WTC11 (cell line): ENCODE results near the gene SMARCAD1. TPM values are rescaled to one million over a fixed set of nuclear protein-coding genes. Genes with fewer than 3 reads are reported as not detected.

ENCODE experiments used
- ATAC-seq: fragments of 200-7000 bp; cut with Tn5 transposase; 2 replicates; pipeline ENCODE4 v1.10.0; 2021; ENCODE audit warnings: mild to moderate bottlenecking, moderate library complexity
- CTCF ChIA-PET: fragments of 300-600 bp; sonication (Branson Sonifier 250); formaldehyde crosslinking; loops from one replicate; lab custom pipeline; 2021; ENCODE audit warnings: antibody characterized with exemption; lab: Charles Lee
- POLR2A ChIA-PET: fragments of 350-600 bp; sonication (Branson Sonifier 250); formaldehyde crosslinking; loops from one replicate; lab custom pipeline; 2021; ENCODE audit warnings: antibody characterized with exemption; lab: Charles Lee
- DNase-seq: peaks from one replicate; pipeline ENCODE4 v3.0.0; 2021; ENCODE audit warnings: low spot score
- H3K27ac Mint-ChIP-seq: 2 replicates; pipeline ENCODE4 v1.8.0; 2021; ENCODE audit warnings: mixed read lengths
- H3K27me3 Mint-ChIP-seq: 2 replicates; pipeline ENCODE4 v1.8.0; 2021; ENCODE audit warnings: low read depth, mild to moderate bottlenecking, moderate library complexity, mixed read lengths
- H3K36me3 Mint-ChIP-seq: 2 replicates; pipeline ENCODE4 v1.8.0; 2021; ENCODE audit warnings: mixed read lengths
- H3K4me1 Mint-ChIP-seq: 2 replicates; pipeline ENCODE4 v1.8.0; 2022; ENCODE audit warnings: mixed read lengths
- H3K4me3 Mint-ChIP-seq: 2 replicates; pipeline ENCODE4 v1.8.0; 2021; ENCODE audit warnings: mild to moderate bottlenecking, moderate library complexity, mixed read lengths
- H3K9me3 Mint-ChIP-seq: 2 replicates; pipeline ENCODE4 v1.8.0; 2021; ENCODE audit warnings: mixed read lengths
- FOXP1 ChIP-seq: sonication (generic); formaldehyde crosslinking; IDR thresholded peaks from 2 replicates; pipeline ENCODE4 v1.8.0; 2022; ENCODE audit warnings: missing genetic modification reagents, mild to moderate bottlenecking, moderate library complexity, borderline replicate concordance
- GABPB1 ChIP-seq: sonication (generic); formaldehyde crosslinking; IDR thresholded peaks from 2 replicates; pipeline ENCODE4 v1.8.1; 2023; ENCODE audit warnings: mild to moderate bottlenecking, missing genetic modification reagents
- GRHL2 ChIP-seq: fragments of 250-450 bp; sonication (Bioruptor Pico); IDR thresholded peaks from 2 replicates; pipeline ENCODE4 v1.8.0; 2022; ENCODE audit warnings: mild to moderate bottlenecking, moderate library complexity; ENCODE audit not compliant: insufficient replicate concordance, severe bottlenecking
- JUN ChIP-seq: sonication (generic); formaldehyde crosslinking; IDR thresholded peaks from 2 replicates; pipeline ENCODE4 v1.8.0; 2023; ENCODE audit warnings: mild to moderate bottlenecking, missing genetic modification reagents
- NFE2L1 ChIP-seq: sonication (generic); formaldehyde crosslinking; IDR thresholded peaks from 2 replicates; pipeline ENCODE4 v1.8.1; 2023; ENCODE audit warnings: missing genetic modification reagents
- NFYB ChIP-seq: sonication (generic); formaldehyde crosslinking; conservative IDR thresholded peaks from 2 replicates; pipeline ENCODE4 v1.8.0; 2022; ENCODE audit warnings: low read depth, missing genetic modification reagents
- NR2C2 ChIP-seq: sonication (generic); formaldehyde crosslinking; IDR thresholded peaks from 2 replicates; pipeline ENCODE4 v1.8.0; 2022; ENCODE audit warnings: mild to moderate bottlenecking, missing genetic modification reagents
- SMAD3 ChIP-seq: sonication (generic); formaldehyde crosslinking; IDR thresholded peaks from 2 replicates; pipeline ENCODE4 v1.8.0; 2022; ENCODE audit warnings: missing genetic modification reagents, mild to moderate bottlenecking, borderline replicate concordance
- SMAD4 ChIP-seq: sonication (generic); formaldehyde crosslinking; IDR thresholded peaks from 2 replicates; pipeline ENCODE4 v1.8.0; 2022; ENCODE audit warnings: mild to moderate bottlenecking, missing genetic modification reagents
- TEAD1 ChIP-seq: sonication (generic); formaldehyde crosslinking; IDR thresholded peaks from 2 replicates; pipeline ENCODE4 v1.8.0; 2022; ENCODE audit warnings: mild to moderate bottlenecking, missing genetic modification reagents
- ZNF232 ChIP-seq: sonication (generic); formaldehyde crosslinking; IDR thresholded peaks from 2 replicates; pipeline ENCODE4 v1.8.0; 2022; ENCODE audit warnings: mild to moderate bottlenecking, missing genetic modification reagents
- total RNA-seq: library from RNA; stranded (reverse); gene quantifications from 3 replicates; pipeline ENCODE4 v1.2.3, GENCODE V29; 2021
- TF ChIP-seq, protein P1 (sequence below): sonication (generic); formaldehyde crosslinking; IDR thresholded peaks from 2 replicates; pipeline ENCODE4 v1.8.0; 2023; ENCODE audit warnings: missing genetic modification reagents, mild to moderate bottlenecking, borderline replicate concordance
- TF ChIP-seq, protein P2 (sequence below): sonication (generic); formaldehyde crosslinking; IDR thresholded peaks from 2 replicates; pipeline ENCODE4 v1.8.1; 2023; ENCODE audit warnings: mild to moderate bottlenecking, missing genetic modification reagents
- TF ChIP-seq, protein P3 (sequence below): sonication (generic); formaldehyde crosslinking; IDR thresholded peaks from 2 replicates; pipeline ENCODE4 v1.8.1; 2023; ENCODE audit warnings: mild to moderate bottlenecking, missing genetic modification reagents, moderate library complexity
- TF ChIP-seq, protein P4 (sequence below): sonication (generic); formaldehyde crosslinking; conservative IDR thresholded peaks from 2 replicates; pipeline ENCODE4 v1.8.1; 2023; ENCODE audit warnings: mild to moderate bottlenecking, low read depth, missing genetic modification reagents, moderate library complexity
- TF ChIP-seq, protein P5 (sequence below): sonication (generic); formaldehyde crosslinking; IDR thresholded peaks from 2 replicates; pipeline ENCODE4 v1.8.0; 2022; ENCODE audit warnings: mild to moderate bottlenecking, missing genetic modification reagents
- TF ChIP-seq, protein P6 (sequence below): sonication (generic); formaldehyde crosslinking; conservative IDR thresholded peaks from 2 replicates; pipeline ENCODE4 v1.8.1; 2022; ENCODE audit warnings: mild to moderate bottlenecking, missing genetic modification reagents
- TF ChIP-seq, protein P7 (sequence below): sonication (generic); formaldehyde crosslinking; IDR thresholded peaks from 2 replicates; pipeline ENCODE4 v1.8.0; 2022; ENCODE audit warnings: mild to moderate bottlenecking, missing genetic modification reagents
- TF ChIP-seq, protein P8 (sequence below): fragments of 250-450 bp; sonication (Bioruptor Pico); IDR thresholded peaks from 2 replicates; pipeline ENCODE4 v1.8.0; 2021; ENCODE audit warnings: mild to moderate bottlenecking
- TF ChIP-seq, protein P9 (sequence below): sonication (generic); formaldehyde crosslinking; IDR thresholded peaks from 2 replicates; pipeline ENCODE4 v1.8.1; 2022; ENCODE audit warnings: low read depth, mild to moderate bottlenecking, moderate library complexity, missing genetic modification reagents, borderline replicate concordance

Gene SMARCAD1
- total RNA-seq, 1 experiment from 2014 or later: 48.9 TPM

DNA sequence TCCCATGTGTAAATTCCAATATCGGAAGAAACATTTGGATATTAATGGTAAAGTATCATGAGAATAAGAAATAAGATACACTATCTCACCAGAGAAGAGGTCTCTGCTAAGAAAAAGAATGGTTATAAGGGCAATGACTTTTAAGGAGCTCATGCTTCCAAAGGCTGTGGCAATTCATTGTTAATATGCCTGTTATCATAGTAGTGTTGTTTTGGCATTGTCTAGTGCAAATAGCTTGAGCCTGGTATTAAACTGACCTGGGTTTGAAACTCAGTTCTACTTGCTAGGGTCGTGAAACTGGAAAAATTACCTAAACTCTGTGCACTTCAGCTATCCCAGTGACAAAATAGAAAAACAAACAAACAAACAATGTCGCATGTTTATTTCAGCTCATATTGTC lies 126.2 kb downstream of the SMARCAD1 start (continued):
- TF ChIP-seq, protein P1, sequence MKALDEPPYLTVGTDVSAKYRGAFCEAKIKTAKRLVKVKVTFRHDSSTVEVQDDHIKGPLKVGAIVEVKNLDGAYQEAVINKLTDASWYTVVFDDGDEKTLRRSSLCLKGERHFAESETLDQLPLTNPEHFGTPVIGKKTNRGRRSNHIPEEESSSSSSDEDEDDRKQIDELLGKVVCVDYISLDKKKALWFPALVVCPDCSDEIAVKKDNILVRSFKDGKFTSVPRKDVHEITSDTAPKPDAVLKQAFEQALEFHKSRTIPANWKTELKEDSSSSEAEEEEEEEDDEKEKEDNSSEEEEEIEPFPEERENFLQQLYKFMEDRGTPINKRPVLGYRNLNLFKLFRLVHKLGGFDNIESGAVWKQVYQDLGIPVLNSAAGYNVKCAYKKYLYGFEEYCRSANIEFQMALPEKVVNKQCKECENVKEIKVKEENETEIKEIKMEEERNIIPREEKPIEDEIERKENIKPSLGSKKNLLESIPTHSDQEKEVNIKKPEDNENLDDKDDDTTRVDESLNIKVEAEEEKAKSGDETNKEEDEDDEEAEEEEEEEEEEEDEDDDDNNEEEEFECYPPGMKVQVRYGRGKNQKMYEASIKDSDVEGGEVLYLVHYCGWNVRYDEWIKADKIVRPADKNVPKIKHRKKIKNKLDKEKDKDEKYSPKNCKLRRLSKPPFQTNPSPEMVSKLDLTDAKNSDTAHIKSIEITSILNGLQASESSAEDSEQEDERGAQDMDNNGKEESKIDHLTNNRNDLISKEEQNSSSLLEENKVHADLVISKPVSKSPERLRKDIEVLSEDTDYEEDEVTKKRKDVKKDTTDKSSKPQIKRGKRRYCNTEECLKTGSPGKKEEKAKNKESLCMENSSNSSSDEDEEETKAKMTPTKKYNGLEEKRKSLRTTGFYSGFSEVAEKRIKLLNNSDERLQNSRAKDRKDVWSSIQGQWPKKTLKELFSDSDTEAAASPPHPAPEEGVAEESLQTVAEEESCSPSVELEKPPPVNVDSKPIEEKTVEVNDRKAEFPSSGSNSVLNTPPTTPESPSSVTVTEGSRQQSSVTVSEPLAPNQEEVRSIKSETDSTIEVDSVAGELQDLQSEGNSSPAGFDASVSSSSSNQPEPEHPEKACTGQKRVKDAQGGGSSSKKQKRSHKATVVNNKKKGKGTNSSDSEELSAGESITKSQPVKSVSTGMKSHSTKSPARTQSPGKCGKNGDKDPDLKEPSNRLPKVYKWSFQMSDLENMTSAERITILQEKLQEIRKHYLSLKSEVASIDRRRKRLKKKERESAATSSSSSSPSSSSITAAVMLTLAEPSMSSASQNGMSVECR: no peak
- TF ChIP-seq, protein P2, sequence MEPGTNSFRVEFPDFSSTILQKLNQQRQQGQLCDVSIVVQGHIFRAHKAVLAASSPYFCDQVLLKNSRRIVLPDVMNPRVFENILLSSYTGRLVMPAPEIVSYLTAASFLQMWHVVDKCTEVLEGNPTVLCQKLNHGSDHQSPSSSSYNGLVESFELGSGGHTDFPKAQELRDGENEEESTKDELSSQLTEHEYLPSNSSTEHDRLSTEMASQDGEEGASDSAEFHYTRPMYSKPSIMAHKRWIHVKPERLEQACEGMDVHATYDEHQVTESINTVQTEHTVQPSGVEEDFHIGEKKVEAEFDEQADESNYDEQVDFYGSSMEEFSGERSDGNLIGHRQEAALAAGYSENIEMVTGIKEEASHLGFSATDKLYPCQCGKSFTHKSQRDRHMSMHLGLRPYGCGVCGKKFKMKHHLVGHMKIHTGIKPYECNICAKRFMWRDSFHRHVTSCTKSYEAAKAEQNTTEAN (CRISPR knock-in tag): no peak
- no peak for TF ChIP-seq ZNF232
- TF ChIP-seq JUN (CRISPR knock-in tag): no peak
- TF ChIP-seq, all 79 proteins: peak for 0

DNA sequence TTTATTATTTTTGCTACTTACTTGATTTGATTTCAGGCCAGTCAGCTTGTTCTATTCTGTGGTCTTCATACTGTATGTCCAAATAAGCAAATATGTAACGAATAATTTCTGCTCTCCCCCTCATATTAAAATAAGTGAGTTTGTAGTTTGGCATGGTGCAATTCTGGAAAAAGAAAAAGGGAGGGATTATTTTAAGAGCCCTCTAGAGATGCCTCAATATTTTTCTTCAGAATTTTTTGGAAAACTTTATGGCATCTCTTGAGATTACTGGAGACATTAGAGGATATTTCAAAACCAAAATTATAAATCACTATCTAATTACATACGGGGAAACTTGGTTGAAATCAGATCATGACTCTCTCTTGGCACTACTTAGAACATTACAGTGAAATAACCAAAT lies 126.8 kb downstream of the SMARCAD1 start:
- Mint-ChIP-seq H3K4me1 (peaks cover 11% of the 10 kb centered on the region), H3K36me3 (no peaks in the 10 kb centered on the region), H3K27me3 (no peaks in the 10 kb centered on the region; the same call in 1 of the 2 replicates), H3K4me3 (no peak overlapping the region), H3K9me3 (no peaks in the 10 kb centered on the region), H3K27ac (no peak overlapping the region)
- TF ChIP-seq TEAD1 (no peak), GABPB1 (CRISPR knock-in tag) (no peak), GRHL2 (CRISPR knock-in tag) (no peak), FOXP1 (CRISPR knock-in tag) (no peak), SMAD3 (no peak), NFE2L1 (CRISPR knock-in tag) (no peak), NFYB (no peak), NR2C2 (CRISPR knock-in tag) (no peak), SMAD4 (no peak)
- TF ChIP-seq, protein P3, sequence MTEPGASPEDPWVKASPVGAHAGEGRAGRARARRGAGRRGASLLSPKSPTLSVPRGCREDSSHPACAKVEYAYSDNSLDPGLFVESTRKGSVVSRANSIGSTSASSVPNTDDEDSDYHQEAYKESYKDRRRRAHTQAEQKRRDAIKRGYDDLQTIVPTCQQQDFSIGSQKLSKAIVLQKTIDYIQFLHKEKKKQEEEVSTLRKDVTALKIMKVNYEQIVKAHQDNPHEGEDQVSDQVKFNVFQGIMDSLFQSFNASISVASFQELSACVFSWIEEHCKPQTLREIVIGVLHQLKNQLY (CRISPR knock-in tag): no peak
- TF ChIP-seq, protein P4, sequence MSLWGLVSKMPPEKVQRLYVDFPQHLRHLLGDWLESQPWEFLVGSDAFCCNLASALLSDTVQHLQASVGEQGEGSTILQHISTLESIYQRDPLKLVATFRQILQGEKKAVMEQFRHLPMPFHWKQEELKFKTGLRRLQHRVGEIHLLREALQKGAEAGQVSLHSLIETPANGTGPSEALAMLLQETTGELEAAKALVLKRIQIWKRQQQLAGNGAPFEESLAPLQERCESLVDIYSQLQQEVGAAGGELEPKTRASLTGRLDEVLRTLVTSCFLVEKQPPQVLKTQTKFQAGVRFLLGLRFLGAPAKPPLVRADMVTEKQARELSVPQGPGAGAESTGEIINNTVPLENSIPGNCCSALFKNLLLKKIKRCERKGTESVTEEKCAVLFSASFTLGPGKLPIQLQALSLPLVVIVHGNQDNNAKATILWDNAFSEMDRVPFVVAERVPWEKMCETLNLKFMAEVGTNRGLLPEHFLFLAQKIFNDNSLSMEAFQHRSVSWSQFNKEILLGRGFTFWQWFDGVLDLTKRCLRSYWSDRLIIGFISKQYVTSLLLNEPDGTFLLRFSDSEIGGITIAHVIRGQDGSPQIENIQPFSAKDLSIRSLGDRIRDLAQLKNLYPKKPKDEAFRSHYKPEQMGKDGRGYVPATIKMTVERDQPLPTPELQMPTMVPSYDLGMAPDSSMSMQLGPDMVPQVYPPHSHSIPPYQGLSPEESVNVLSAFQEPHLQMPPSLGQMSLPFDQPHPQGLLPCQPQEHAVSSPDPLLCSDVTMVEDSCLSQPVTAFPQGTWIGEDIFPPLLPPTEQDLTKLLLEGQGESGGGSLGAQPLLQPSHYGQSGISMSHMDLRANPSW (CRISPR knock-in tag): no peak
- TF ChIP-seq, protein P5, sequence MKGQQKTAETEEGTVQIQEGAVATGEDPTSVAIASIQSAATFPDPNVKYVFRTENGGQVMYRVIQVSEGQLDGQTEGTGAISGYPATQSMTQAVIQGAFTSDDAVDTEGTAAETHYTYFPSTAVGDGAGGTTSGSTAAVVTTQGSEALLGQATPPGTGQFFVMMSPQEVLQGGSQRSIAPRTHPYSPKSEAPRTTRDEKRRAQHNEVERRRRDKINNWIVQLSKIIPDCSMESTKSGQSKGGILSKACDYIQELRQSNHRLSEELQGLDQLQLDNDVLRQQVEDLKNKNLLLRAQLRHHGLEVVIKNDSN (CRISPR knock-in tag): no peak
- TF ChIP-seq, protein P6, sequence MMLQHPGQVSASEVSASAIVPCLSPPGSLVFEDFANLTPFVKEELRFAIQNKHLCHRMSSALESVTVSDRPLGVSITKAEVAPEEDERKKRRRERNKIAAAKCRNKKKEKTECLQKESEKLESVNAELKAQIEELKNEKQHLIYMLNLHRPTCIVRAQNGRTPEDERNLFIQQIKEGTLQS (CRISPR knock-in tag): no peak
- TF ChIP-seq, protein P7, sequence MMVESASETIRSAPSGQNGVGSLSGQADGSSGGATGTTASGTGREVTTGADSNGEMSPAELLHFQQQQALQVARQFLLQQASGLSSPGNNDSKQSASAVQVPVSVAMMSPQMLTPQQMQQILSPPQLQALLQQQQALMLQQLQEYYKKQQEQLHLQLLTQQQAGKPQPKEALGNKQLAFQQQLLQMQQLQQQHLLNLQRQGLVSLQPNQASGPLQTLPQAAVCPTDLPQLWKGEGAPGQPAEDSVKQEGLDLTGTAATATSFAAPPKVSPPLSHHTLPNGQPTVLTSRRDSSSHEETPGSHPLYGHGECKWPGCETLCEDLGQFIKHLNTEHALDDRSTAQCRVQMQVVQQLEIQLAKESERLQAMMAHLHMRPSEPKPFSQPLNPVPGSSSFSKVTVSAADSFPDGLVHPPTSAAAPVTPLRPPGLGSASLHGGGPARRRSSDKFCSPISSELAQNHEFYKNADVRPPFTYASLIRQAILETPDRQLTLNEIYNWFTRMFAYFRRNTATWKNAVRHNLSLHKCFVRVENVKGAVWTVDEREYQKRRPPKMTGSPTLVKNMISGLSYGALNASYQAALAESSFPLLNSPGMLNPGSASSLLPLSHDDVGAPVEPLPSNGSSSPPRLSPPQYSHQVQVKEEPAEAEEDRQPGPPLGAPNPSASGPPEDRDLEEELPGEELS (CRISPR knock-in tag): no peak
- TF ChIP-seq, protein P8, sequence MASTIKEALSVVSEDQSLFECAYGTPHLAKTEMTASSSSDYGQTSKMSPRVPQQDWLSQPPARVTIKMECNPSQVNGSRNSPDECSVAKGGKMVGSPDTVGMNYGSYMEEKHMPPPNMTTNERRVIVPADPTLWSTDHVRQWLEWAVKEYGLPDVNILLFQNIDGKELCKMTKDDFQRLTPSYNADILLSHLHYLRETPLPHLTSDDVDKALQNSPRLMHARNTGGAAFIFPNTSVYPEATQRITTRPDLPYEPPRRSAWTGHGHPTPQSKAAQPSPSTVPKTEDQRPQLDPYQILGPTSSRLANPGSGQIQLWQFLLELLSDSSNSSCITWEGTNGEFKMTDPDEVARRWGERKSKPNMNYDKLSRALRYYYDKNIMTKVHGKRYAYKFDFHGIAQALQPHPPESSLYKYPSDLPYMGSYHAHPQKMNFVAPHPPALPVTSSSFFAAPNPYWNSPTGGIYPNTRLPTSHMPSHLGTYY: no peak
- TF ChIP-seq, protein P9, sequence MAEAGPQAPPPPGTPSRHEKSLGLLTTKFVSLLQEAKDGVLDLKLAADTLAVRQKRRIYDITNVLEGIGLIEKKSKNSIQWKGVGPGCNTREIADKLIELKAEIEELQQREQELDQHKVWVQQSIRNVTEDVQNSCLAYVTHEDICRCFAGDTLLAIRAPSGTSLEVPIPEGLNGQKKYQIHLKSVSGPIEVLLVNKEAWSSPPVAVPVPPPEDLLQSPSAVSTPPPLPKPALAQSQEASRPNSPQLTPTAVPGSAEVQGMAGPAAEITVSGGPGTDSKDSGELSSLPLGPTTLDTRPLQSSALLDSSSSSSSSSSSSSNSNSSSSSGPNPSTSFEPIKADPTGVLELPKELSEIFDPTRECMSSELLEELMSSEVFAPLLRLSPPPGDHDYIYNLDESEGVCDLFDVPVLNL (CRISPR knock-in tag): no peak
- POLR2A ChIA-PET: interaction anchor here (0.6 kb wide), 1 partner anchor 759 kb away, joined by 3 read pairs; no protein-coding TSS in a partner anchor
- no peak for DNase-seq
- CTCF ChIA-PET: interaction anchor here (1.2 to 1.6 kb wide), 3 partner anchors 7 to 73 kb away, joined by 3 to 8 read pairs (median 5); no protein-coding TSS in a partner anchor
- ATAC-seq: no peak
